DND-41 (cell line): Measurements from ENCODE around the gene BTBD17.

ENCODE experiments used
- ATAC-seq: fragments of 200-7000 bp; cut with Tn5 transposase; 3 replicates; pipeline ENCODE4 v1.9.1; 2021; ENCODE audit warnings: low read depth; ENCODE audit not compliant: insufficient read depth
- DNase-seq: peaks from one replicate; pipeline ENCODE4 v3.0.0-alpha.2; 2020
- H2AFZ ChIP-seq: 2 replicates; pipeline ENCODE4 v1.6.0; 2012; ENCODE audit warnings: low read depth, low read length
- H3K27ac ChIP-seq: 2 replicates; pipeline ENCODE4 v1.5.1; 2012; ENCODE audit warnings: low read length, inconsistent platforms
- H3K27me3 ChIP-seq: fragments of 200-600 bp; sonication (generic); 2 replicates; pipeline ENCODE4 v1.6.0; 2012; ENCODE audit warnings: low read length, mild to moderate bottlenecking, inconsistent platforms; ENCODE audit not compliant: insufficient read depth, poor library complexity
- H3K36me3 ChIP-seq: 2 replicates; pipeline ENCODE4 v1.5.1; 2012; ENCODE audit warnings: low read length, inconsistent platforms; ENCODE audit not compliant: insufficient read depth
- H3K4me1 ChIP-seq: 2 replicates; pipeline ENCODE4 v1.5.1; 2012; ENCODE audit warnings: mild to moderate bottlenecking, low read length; ENCODE audit not compliant: insufficient read depth
- H3K4me2 ChIP-seq: 2 replicates; pipeline ENCODE4 v1.6.0; 2012; ENCODE audit warnings: mild to moderate bottlenecking, moderate library complexity, low read length, inconsistent platforms; ENCODE audit not compliant: insufficient read depth
- H3K4me3 ChIP-seq, 2 experiments: fragments of 200-600 bp in 1 of 2; shearing (Covaris generic) in 1 of 2; 2 replicates each; pipeline ENCODE4 v1.5.1; 2012 to 2016; ENCODE audit warnings: inconsistent platforms in 2 of 2, low read length in 2 of 2, mild to moderate bottlenecking in 2 of 2, low read depth in 1 of 2, moderate library complexity in 1 of 2
- H3K79me2 ChIP-seq: 2 replicates; pipeline ENCODE4 v1.6.0; 2012; ENCODE audit warnings: low read length, inconsistent platforms; ENCODE audit not compliant: insufficient read depth
- H3K9ac ChIP-seq: 2 replicates; pipeline ENCODE4 v1.6.0; 2012; ENCODE audit warnings: low read depth, mild to moderate bottlenecking, inconsistent platforms, low read length, moderate library complexity
- H3K9me3 ChIP-seq: 2 replicates; pipeline ENCODE4 v1.5.1; 2012; ENCODE audit warnings: low read length, moderate library complexity, mild to moderate bottlenecking, inconsistent platforms; ENCODE audit not compliant: insufficient read depth, severe bottlenecking
- H4K20me1 ChIP-seq: 2 replicates; pipeline ENCODE4 v1.6.0; 2012; ENCODE audit warnings: low read length; ENCODE audit not compliant: insufficient read depth
- CTCF ChIP-seq: IDR thresholded peaks from 2 replicates; pipeline ENCODE4 v1.5.1; 2012; ENCODE audit warnings: borderline replicate concordance, low read length, moderate library complexity, mild to moderate bottlenecking; ENCODE audit not compliant: poor library complexity, severe bottlenecking; ENCODE audit errors: extremely low read depth
- EZH2 ChIP-seq: IDR thresholded peaks from 3 replicates; pipeline ENCODE4 v1.6.1; 2012; ENCODE audit warnings: borderline replicate concordance, low read depth, mild to moderate bottlenecking, moderate library complexity, low read length, inconsistent platforms; ENCODE audit not compliant: severe bottlenecking

Gene BTBD17

GRCh38 chr17:74345433-74346241 lies 16.0 kb downstream of the BTBD17 start:
- ATAC-seq (no peak), DNase-seq (no peak)
- H3K36me3 ChIP-seq: no peaks in the 10 kb centered on the region
- H2AFZ ChIP-seq: no peak overlapping the region
- no peak overlapping the region for H3K4me3 ChIP-seq
- peaks cover 4% of the 10 kb centered on the region for H3K27me3 ChIP-seq
- H3K27ac ChIP-seq: no peak overlapping the region
- no peak overlapping the region for H3K4me2 ChIP-seq
- peaks cover 8% of the 10 kb centered on the region; the same call in 1 of the 2 replicates for H4K20me1 ChIP-seq
- H3K79me2 ChIP-seq: no peaks in the 10 kb centered on the region
- no peaks in the 10 kb centered on the region for H3K9me3 ChIP-seq
- H3K4me1 ChIP-seq: no peaks in the 10 kb centered on the region
- TF ChIP-seq CTCF (no peak), EZH2 (no peak)
- H3K9ac ChIP-seq: no peak overlapping the region

GRCh38 chr17:74344658-74345057 lies 17.0 kb downstream of the BTBD17 start:
- Histone ChIP-seq H4K20me1 (peaks cover 8% of the 10 kb centered on the region; the same call in 1 of the 2 replicates), H3K9ac (no peak overlapping the region), H3K27me3 (peaks cover 4% of the 10 kb centered on the region), H3K79me2 (no peaks in the 10 kb centered on the region), H3K36me3 (no peaks in the 10 kb centered on the region), H3K4me3 (no peak overlapping the region), H3K9me3 (no peaks in the 10 kb centered on the region), H3K4me2 (no peak overlapping the region), H3K4me1 (no peaks in the 10 kb centered on the region), H3K27ac (no peak overlapping the region), H2AFZ (no peak overlapping the region)
- ATAC-seq (no peak), DNase-seq (no peak)
- no peak for TF ChIP-seq CTCF
- TF ChIP-seq EZH2: no peak

- Histone ChIP-seq H2AFZ (no peak overlapping the region), H4K20me1 (peaks cover 8% of the 10 kb centered on the region; the same call in 1 of the 2 replicates), H3K4me3 (no peak overlapping the region), H3K9me3 (no peaks in the 10 kb centered on the region), H3K79me2 (no peaks in the 10 kb centered on the region), H3K27ac (no peak overlapping the region), H3K27me3 (peaks cover 4% of the 10 kb centered on the region), H3K9ac (no peak overlapping the region), H3K4me2 (no peak overlapping the region), H3K4me1 (no peaks in the 10 kb centered on the region), H3K36me3 (no peaks in the 10 kb centered on the region)
- no peak for ATAC-seq
- no peak for TF ChIP-seq EZH2
- TF ChIP-seq CTCF: no peak
- DNase-seq: no peak
Observed at GRCh38 chr17:74343526-74344284, 18.0 kb downstream of the BTBD17 start.
